Measurements from ENCODE around the gene GSTK1. TPM values are rescaled to one million over a fixed set of nuclear protein-coding genes. Genes with fewer than 3 reads are reported as not detected.

GSTK1 gene
- total and polyA plus RNA-seq, 4 donors = 98.9 to 253 (median 187) TPM

DNA sequence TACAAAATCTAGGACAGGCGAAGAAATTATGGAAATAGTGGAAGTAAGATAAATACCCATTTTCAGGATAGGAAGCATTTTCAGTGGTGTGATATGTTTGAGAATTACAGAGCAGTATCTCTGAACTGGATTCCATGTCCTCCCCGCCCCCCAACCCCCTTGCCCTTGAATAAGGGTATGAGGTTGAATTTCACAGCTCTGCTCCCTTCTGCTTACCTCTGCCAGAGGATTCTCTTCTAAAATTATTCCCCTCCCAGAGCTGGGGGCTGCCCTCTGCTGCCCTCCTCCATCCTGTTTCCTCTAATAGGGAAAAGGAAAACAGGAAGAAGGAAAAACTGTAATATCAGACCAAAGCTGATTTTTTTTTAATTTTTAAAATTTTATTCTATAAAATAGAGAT is 45.4 kb downstream of the GSTK1 start:
- Histone ChIP-seq H3K27ac (ENCODE audit: low read depth in 1 of 2, low read length in 2 of 2) (no peak overlapping the region), H3K27me3 (ENCODE audit: control insufficient read depth in 4 of 4, insufficient read depth in 4 of 4, low read length in 3 of 4) (no peaks in the 10 kb centered on the region), H3K9ac (ENCODE audit: low read depth in 1 of 2, low read length in 2 of 2) (no peak overlapping the region), H3K9me3 (ENCODE audit: control insufficient read depth in 4 of 4, low read length in 3 of 4) (no peaks in the 10 kb centered on the region), H3K4me1 (ENCODE audit: control insufficient read depth in 4 of 4, insufficient read depth in 4 of 4, low read length in 3 of 4) (peaks cover 0 to 10% (median 8%) of the 10 kb centered on the region in 4 donors), H3K4me3 (ENCODE audit: low read depth in 1 of 3, low read length in 3 of 3) (no peak overlapping the region), H3K36me3 (ENCODE audit: control insufficient read depth in 4 of 4, insufficient read depth in 3 of 4, low read depth in 1 of 4, low read length in 3 of 4) (peaks cover 6 to 25% (median 19%) of the 10 kb centered on the region in 4 donors)
- 87% methylated on average over 2 of the region's 2 CpGs for WGBS
- no peak for TF ChIP-seq JUND (IDR thresholded peaks at IDR 0.05)
- peak; percentile 32 for TF ChIP-seq NR2F2 (IDR thresholded peaks at IDR 0.05)
- DNase-seq (ENCODE audit: low spot score) = no peak

DNA sequence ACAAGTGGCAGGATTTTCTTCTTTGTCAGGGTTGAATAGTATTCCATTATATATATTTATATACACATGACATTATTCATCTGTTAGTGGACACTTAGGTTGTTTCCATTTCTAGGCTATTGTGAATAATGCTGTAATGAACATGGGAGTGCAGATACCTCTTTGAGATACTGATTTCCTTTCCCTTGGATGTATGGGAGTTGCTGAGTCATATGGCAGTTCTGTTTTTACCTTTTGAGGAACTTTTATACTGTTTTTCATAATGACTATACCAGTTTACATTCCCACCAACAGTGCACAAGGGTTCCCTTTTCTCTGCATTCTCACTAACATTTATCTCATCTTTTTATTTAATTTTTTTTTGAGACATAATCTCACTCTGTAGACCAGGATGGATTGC is 50.9 kb downstream of the GSTK1 start:
- Histone ChIP-seq H3K27ac (ENCODE audit: low read depth in 1 of 2, low read length in 2 of 2) (no peak overlapping the region), H3K27me3 (ENCODE audit: control insufficient read depth in 4 of 4, insufficient read depth in 4 of 4, low read length in 3 of 4) (no peaks in the 10 kb centered on the region), H3K9ac (ENCODE audit: low read depth in 1 of 2, low read length in 2 of 2) (no peak overlapping the region), H3K4me1 (ENCODE audit: control insufficient read depth in 4 of 4, insufficient read depth in 4 of 4, low read length in 3 of 4) (peaks cover 5 to 14% (median 11%) of the 10 kb centered on the region in 4 donors), H3K9me3 (ENCODE audit: control insufficient read depth in 4 of 4, low read length in 3 of 4) (no peaks in the 10 kb centered on the region), H3K36me3 (ENCODE audit: control insufficient read depth in 4 of 4, insufficient read depth in 3 of 4, low read depth in 1 of 4, low read length in 3 of 4) (no peaks in the 10 kb centered on the region), H3K4me3 (ENCODE audit: low read depth in 1 of 3, low read length in 3 of 3) (no peak overlapping the region)
- TF ChIP-seq REST (IDR thresholded peaks at IDR 0.05) (no peak), MAX (IDR thresholded peaks at IDR 0.05) (no peak), SP1 (IDR thresholded peaks at IDR 0.05) (no peak), GABPA (IDR thresholded peaks at IDR 0.05 in 1 of 2, conservative IDR thresholded peaks at IDR 0.05 in 1 of 2) (no peak), JUND (IDR thresholded peaks at IDR 0.05) (no peak)
- no peak for DNase-seq (ENCODE audit: low spot score)

- WGBS = 90% methylated on average over 5 of the region's 5 CpGs
- TF ChIP-seq ZBTB33 (IDR thresholded peaks at IDR 0.05) = no peak
- no peak for TF ChIP-seq EGR1 (IDR thresholded peaks at IDR 0.05; ENCODE audit: low read depth in 2 of 2)
- TF ChIP-seq, protein P1, sequence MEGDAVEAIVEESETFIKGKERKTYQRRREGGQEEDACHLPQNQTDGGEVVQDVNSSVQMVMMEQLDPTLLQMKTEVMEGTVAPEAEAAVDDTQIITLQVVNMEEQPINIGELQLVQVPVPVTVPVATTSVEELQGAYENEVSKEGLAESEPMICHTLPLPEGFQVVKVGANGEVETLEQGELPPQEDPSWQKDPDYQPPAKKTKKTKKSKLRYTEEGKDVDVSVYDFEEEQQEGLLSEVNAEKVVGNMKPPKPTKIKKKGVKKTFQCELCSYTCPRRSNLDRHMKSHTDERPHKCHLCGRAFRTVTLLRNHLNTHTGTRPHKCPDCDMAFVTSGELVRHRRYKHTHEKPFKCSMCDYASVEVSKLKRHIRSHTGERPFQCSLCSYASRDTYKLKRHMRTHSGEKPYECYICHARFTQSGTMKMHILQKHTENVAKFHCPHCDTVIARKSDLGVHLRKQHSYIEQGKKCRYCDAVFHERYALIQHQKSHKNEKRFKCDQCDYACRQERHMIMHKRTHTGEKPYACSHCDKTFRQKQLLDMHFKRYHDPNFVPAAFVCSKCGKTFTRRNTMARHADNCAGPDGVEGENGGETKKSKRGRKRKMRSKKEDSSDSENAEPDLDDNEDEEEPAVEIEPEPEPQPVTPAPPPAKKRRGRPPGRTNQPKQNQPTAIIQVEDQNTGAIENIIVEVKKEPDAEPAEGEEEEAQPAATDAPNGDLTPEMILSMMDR (IDR thresholded peaks at IDR 0.05; ENCODE audit: low read depth, low read length, missing input control) = no peak
- no peak for TF ChIP-seq YY1 (IDR thresholded peaks at IDR 0.05)
- no peak for TF ChIP-seq HNF4G (IDR thresholded peaks at IDR 0.05)
- no peak for TF ChIP-seq JUND (IDR thresholded peaks at IDR 0.05)
- no peak for TF ChIP-seq MAX (IDR thresholded peaks at IDR 0.05)
- TF ChIP-seq TAF1 (conservative IDR thresholded peaks at IDR 0.05) = no peak
- TF ChIP-seq HNF4A (conservative IDR thresholded peaks at IDR 0.05) = no peak
- no peak for TF ChIP-seq FOXA2 (IDR thresholded peaks at IDR 0.05)
- no peak for TF ChIP-seq NR2F2 (IDR thresholded peaks at IDR 0.05)
- no peak for TF ChIP-seq RXRA (IDR thresholded peaks at IDR 0.05)
- TF ChIP-seq, protein P2, sequence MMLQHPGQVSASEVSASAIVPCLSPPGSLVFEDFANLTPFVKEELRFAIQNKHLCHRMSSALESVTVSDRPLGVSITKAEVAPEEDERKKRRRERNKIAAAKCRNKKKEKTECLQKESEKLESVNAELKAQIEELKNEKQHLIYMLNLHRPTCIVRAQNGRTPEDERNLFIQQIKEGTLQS (IDR thresholded peaks at IDR 0.05) = no peak
- no peak for TF ChIP-seq SP1 (IDR thresholded peaks at IDR 0.05)
- no peak within 1 kb of the TSS for H3K27ac ChIP-seq (ENCODE audit: low read depth in 1 of 2, low read length in 2 of 2)
- peaks cover 8 to 25% (median 18%) of the 10 kb centered on the region in 4 donors for H3K4me1 ChIP-seq (ENCODE audit: control insufficient read depth in 4 of 4, insufficient read depth in 4 of 4, low read length in 3 of 4)
- H3K4me3 ChIP-seq (ENCODE audit: low read depth in 1 of 3, low read length in 3 of 3) = no peak within 1 kb of the TSS
- H3K27me3 ChIP-seq (ENCODE audit: control insufficient read depth in 4 of 4, insufficient read depth in 4 of 4, low read length in 3 of 4) = no peaks in the 10 kb centered on the region
- no peak within 1 kb of the TSS for H3K9ac ChIP-seq (ENCODE audit: low read depth in 1 of 2, low read length in 2 of 2)
- DNase-seq (ENCODE audit: low spot score) = no peak
- no peaks in the 10 kb centered on the region for H3K9me3 ChIP-seq (ENCODE audit: control insufficient read depth in 4 of 4, low read length in 3 of 4)
- H3K36me3 ChIP-seq (ENCODE audit: control insufficient read depth in 4 of 4, insufficient read depth in 3 of 4, low read depth in 1 of 4, low read length in 3 of 4) = no peaks in the 10 kb centered on the region
These were observed 52.5 kb downstream of the GSTK1 start, which contains the start of gene CLCN1 for GRCh38 chr7:143315776-143316175. Gene CLCN1, plus strand, starts transcription at chr7:143316111. Its CDS starts 102 bp downstream, at chr7:143316213.
